ENCODE results near the gene CHI3L1.

CHI3L1 gene

DNA sequence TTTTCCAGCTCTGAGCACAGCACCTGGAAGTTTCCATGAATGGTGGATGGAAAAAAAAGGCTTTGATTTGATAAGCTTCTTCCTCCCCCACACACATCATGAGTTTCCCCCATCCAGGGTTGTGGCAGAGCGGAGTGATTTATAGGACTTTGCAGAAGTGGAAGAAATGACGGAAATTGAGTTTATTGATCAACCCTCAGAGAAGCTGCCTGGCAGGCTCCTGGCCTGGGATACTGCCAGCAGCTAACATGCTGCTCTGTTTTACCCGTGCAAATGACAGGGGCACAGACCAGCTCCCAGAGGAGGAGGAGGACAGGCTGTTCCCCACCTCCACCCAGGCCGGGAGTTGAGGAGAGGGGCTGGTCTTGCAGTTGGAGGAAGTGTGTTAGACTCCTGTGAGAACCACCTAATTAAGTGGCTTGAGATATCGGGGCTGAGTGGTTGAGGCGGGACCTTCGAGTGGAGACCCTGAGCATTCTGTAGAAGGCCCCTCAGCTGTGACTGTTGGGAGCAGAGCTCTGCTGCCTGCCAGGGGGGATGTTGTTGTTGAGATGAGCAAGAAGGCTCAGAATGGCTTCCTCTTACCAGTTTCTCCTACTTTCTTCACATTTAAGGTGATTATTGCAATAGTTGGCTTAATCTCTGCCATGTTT lies 37.2 kb downstream of the CHI3L1 start:
- DNase-seq = no peak

- no peak for DNase-seq
Observed at GRCh38 chr1:203148579-203148978, 37.9 kb downstream of the CHI3L1 start.

GRCh38 chr1:203148127-203148526 lies 38.4 kb downstream of the CHI3L1 start:
- DNase-seq = no peak

GRCh38 chr1:203147376-203147775 lies 39.1 kb downstream of the CHI3L1 start:
- no peak for DNase-seq

DNA sequence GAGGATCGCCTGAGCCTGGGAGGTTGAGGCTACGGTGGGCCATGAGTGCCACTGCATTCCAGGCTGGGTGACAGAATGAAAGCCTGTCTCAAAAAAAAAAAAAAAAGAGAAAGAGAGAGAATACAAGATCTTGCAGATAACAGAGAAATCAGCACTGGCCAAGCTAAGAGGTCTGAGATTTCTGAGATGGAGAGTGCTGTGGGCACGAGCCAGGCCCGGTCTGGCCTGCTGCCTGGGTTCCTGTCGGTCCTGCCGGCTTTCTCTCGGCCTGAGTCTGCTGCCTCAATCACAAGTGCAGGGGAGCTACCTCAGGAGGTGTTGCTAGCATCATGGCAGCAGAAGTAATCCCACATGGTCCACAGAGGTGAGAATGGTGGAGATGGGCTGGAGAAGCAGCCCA lies 40.0 kb downstream of the CHI3L1 start:
- no peak for DNase-seq

DNA sequence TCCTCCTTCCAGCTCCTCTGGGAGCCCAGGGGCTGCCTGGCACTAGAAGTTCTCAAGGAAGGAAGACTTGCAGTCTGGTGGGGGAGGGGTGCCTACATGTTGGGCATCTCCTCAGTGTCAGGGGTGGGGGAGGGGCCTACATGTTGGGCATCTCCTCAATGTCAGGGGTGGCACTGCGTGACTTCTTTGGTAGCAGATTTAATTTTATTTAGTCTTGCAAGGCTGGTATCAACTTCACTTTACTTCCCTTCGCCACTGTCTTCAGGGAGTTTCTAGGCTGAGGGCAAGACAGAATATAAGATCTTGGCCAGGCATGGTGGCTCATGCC lies 40.5 kb downstream of the CHI3L1 start:
- DNase-seq = no peak

DNA sequence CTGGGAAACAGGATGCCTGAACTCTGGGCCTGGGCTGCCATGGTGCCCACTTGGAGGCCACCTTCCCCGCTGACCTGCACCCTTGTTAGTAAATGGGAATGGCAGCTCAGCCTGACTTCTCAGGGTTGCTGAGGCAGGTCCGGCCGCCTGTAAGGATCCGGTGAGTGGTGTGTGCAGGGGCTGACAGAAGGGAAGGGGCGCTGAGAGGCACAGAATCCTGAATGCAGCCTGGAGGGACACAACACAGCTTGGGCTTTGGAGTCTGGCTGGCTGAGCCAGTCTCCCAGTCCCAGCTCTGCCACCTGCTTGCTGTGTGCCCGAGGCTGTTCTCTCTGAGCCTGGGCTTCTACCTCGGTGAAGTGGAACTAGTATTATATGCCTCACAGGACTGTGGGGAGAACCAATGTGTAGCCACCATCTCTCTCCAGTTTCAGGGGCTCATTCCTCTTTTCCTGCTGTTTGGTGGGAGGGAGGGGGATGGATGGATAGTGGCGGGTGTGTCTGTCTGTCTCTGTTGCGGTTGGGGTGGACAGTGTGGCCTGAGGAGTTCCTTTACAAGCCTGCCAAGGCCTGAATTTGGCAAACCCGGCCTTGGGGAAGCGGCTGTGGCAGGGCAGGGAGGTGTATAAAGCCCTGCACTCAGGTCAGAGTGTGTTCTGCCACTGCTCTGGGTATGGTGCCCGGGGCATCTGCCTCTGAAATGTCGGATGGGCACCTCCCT lies 41.0 kb downstream of the CHI3L1 start:
- DNase-seq = no peak

- DNase-seq = no peak
Observed at GRCh38 chr1:203144661-203145060, 41.8 kb downstream of the CHI3L1 start.

- no peak for DNase-seq
Observed at GRCh38 chr1:203143641-203144040, 42.9 kb downstream of the CHI3L1 start.

DNA sequence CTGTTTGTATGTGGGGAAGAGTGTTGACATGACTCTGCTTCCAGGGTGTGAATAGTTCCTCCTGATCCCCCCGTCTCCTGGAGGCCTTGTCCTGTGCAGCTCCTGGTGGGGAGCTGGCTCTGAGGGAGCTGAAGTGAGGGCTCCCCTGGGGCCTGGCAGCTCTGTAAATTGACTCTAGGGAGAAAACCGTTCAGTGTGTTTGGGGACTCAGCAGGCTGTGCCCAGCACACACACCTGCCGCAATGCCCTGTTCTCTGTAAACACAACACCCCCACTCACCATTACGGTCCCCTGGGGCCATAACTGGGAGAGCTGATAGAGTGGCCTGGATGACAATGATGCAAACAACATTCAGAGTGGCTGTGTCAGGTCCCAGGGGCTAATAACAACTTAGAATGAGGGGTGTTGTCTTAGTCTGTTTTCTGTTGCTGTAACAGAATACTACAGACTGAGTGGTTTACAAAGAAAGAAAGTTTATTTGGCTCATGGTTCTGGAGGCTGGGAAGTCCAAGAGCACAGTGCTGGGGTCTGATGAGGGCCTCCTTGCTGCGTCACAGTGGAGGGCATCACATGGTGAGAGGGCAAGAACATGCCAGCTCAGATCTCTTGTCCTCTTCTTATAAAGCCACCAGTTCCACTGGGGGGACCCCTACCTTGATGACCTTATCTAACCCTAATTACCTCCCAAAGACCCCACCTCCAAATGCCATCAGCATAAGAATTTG lies 43.7 kb downstream of the CHI3L1 start:
- DNase-seq = no peak

DNA sequence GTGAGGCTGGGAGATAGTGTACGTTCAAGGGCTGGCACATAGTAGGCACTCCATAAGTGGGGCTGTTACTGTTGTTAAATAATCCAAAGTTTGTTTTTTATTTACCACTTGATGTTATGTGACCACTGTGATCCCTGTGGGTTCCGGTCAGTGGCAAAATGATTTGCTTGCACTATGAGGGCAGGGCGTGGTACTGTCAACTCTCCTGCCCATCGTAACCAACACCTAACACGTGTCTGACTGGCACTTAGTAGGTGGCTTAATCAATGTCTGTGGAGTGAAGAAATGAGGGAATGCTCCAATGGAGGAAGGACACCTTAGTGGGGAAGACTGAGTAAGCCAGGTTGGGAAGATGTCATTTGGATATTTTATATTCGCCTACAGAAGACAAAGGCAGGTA lies 44.4 kb downstream of the CHI3L1 start:
- no peak for DNase-seq

DNA sequence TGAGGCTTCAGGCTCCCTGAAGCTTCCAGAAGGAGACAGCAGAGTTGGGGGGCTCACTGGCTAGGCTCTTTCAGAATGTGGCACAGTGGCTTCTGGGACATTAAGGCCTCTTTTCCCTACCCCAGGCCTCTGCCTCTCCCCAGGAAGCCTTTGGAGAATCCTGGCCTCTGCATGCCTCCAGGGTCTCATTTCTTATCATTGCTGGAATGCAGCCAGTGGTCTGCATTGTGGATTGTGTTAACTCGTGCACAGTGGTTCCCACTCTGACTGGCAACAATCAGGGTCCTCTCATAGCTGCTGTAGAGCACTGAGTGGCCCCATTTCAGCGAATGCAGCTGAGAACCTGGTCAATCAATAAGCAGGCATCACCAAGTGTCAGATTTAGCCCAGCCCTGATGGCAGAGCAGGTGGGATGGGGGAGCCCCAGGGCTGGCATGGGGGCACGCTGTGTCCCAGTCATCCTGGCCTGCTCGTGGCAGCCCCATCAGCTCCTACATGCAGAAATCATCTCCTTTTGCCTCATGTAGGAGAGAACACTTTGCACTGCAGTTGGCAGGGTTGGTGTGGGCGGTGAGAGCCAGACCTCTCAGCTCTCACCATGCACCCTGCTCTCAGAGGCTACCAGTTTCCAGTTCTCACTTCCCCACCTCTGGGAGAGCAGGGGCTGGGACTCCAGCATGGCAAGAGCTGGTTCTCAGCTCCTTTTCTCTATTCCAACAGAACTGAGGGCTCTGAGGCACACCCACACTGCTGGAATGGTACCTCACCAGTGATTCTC lies 45.6 kb downstream of the CHI3L1 start:
- no peak for DNase-seq

GRCh38 chr1:203139976-203140475 lies 46.5 kb downstream of the CHI3L1 start:
- DNase-seq = no peak

DNA sequence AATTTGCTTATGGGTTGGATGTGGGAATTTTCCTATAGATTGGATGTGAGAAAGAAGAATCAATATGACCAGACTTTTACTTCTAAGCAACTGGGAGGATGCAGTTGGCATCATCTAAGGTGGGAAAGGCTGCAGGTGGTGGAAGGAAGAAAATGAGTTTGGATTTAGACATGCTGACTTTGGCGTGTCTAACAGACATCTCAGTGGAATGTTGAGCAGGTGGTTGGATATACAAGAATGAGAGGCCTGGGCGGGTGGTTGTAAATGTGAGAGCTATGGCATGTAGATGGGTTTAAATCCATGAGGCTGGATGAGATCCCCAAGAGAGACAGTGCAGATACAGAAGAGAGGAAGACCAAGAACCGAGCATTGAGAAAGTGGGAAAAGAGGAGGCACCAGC lies 48.4 kb downstream of the CHI3L1 start:
- no peak for DNase-seq

DNA sequence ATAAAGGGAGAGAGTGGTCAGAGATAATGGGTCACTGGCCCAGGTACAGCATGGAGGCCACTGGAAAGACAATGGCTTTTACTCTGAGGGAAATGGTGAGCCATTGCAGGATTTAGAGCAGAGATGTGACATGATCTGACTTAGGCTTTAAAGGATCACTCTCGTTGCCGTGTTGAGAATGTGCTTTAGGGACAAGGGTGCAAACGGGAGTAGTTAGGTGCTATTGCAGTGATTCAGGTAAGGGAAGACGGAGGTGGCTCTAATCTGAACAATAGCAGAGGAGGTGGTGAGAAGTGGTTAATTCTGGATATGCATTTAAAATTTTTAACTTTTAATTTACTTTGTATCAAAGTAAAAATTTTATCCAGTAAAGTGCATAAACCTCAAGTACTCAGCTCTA lies 49.2 kb downstream of the CHI3L1 start:
- DNase-seq = no peak

GRCh38 chr1:203136409-203137042 lies 50.0 kb downstream of the CHI3L1 start:
- no peak for DNase-seq

DNA sequence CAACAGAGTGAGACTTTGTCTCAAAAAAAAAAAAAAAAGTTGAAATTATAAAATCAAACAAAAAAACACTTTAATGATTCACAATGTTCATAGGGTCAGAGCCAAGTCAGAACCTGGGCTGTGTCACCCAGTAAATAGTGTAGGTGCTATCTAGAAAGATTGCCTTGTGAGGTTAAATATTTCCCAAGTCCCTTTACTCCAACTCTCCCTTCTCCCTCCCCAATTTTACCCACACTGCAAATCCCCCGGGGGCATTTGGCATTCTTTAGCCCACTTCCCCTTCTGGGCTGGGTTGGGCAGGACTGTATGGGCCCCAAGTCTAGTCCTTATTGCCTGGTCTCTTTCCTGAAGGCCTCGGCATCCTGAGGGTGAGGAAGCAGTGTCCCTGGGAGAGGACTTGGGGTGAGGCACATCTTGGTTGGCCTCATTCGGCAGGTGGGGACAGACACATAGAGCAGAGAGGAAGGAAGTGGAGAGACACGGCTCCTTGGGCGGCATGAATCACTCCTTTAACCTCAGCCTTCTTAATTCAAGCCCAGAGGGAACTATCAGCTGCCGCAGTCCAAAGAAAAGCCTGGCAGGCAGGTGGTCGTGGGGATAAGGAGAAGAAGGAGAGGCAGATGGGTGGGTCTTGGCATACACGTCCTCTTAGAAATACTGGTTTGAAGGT lies 50.7 kb downstream of the CHI3L1 start:
- DNase-seq = no peak

GRCh38 chr1:203133970-203134725 lies 52.4 kb downstream of the CHI3L1 start:
- no peak for DNase-seq

- no peak for DNase-seq
Observed at GRCh38 chr1:203131548-203132200, 54.8 kb downstream of the CHI3L1 start.

DNA sequence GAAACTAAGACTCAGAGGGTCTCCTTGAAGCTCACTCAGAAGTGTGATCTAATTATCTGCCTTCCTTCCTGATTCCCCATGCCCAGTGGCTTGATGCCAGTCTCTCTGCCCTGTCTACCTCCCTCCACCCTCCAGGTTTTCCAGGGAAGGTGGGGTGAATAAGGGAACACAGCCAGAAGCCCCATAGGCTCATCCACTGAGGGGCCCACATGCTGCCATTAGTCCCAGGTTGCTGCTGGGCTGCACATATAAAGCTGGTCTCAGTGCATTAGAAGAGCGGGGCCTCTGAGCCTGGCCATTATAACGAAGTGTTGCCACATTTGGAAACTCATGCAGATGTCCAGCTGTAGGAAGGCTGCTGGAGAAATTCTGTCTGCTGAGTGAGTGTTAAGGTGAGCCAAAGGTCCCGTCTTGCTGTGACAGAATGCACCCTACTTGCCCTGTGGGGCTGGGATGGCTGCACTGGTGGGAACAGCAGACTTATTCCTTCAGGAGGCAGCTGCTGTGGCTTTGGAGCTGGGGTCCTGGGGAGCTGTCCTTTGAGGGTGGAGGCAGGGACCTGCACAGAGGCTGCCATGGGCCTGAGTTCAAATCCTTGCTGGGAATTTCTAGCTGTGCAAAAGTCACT lies 56.0 kb downstream of the CHI3L1 start:
- no peak for DNase-seq

All from stimulated activated CD4-positive, alpha-beta T cell treated with anti-CD3 and anti-CD28 coated beads, Interleukin-4, amount 100 ng/mL, for 4 hours (primary cell).